PC-9 (cell line): ENCODE results near the gene TBCK.

Source experiments
- EZH2 ChIP-seq: fragments of 200-600 bp; sonication (generic); IDR thresholded peaks from 2 replicates; pipeline ENCODE4 v1.8.0; 2017; ENCODE audit warnings: antibody characterized with exemption, low read depth
- TF ChIP-seq, protein P1 (sequence below): fragments of 200-600 bp; sonication (generic); conservative IDR thresholded peaks from 2 replicates; pipeline ENCODE4 v1.6.1; 2017; ENCODE audit warnings: mixed run types, antibody characterized with exemption, mild to moderate bottlenecking, moderate library complexity

- TF ChIP-seq, protein P1, sequence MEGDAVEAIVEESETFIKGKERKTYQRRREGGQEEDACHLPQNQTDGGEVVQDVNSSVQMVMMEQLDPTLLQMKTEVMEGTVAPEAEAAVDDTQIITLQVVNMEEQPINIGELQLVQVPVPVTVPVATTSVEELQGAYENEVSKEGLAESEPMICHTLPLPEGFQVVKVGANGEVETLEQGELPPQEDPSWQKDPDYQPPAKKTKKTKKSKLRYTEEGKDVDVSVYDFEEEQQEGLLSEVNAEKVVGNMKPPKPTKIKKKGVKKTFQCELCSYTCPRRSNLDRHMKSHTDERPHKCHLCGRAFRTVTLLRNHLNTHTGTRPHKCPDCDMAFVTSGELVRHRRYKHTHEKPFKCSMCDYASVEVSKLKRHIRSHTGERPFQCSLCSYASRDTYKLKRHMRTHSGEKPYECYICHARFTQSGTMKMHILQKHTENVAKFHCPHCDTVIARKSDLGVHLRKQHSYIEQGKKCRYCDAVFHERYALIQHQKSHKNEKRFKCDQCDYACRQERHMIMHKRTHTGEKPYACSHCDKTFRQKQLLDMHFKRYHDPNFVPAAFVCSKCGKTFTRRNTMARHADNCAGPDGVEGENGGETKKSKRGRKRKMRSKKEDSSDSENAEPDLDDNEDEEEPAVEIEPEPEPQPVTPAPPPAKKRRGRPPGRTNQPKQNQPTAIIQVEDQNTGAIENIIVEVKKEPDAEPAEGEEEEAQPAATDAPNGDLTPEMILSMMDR: no peak
- TF ChIP-seq EZH2: no peak
Measured at GRCh38 chr4:106347167-106347566, 31.2 kb upstream of the TBCK start.
